H1 (cell line): ENCODE data around the gene PXK. TPM values are rescaled to one million over a fixed set of nuclear protein-coding genes. Genes with fewer than 3 reads are reported as not detected.

Experiments
- CHD1 ChIP-seq: IDR thresholded peaks from 2 replicates; pipeline ENCODE4 v1.6.1; 2012; ENCODE audit warnings: low read depth, low read length, improper control_type of control experiment
- NANOG ChIP-seq: IDR thresholded peaks from 2 replicates; pipeline ENCODE4 v1.6.1; 2011; ENCODE audit warnings: low read length, low read depth, mild to moderate bottlenecking, inconsistent platforms; ENCODE audit not compliant: insufficient read depth, poor library complexity, severe bottlenecking
- RXRA ChIP-seq: IDR thresholded peaks from 2 replicates; pipeline ENCODE4 v1.6.1; 2011; ENCODE audit warnings: low read depth, mild to moderate bottlenecking, low read length, moderate library complexity; ENCODE audit not compliant: insufficient read depth
- polyA plus RNA-seq, 7 experiments: library from polyadenylated mRNA; depleted of rRNA in 3 of 7; stranded (reverse) in 5 of 7; unstranded in 2 of 7; fragments of >200 nt in 5 of 7; fragments of 200-250 nt in 2 of 7; gene quantifications; 1 replicate in 5 of 7; 2 replicates in 1 of 7; 4 replicates in 1 of 7; pipeline versions ENCODE4 v1.2.1 to v1.2.3, GENCODE V29; 2011 to 2013; ENCODE audit warnings: missing spikeins in 2 of 7, mixed read lengths in 2 of 7
- total RNA-seq: library from RNA; stranded (reverse); fragmentation: NEBNext Ultra II Directional; extraction: Animal tissue kit (Norgen Biotek cat#: 25700); gene quantifications from 2 replicates; pipeline ENCODE4 v1.2.1, GENCODE V29; 2021

The PXK gene
- total and polyA plus RNA-seq, 2 of the 8 experiments (the other 6 are each of a cell fraction or from before 2014, with no cell fraction given), result 3.5 to 7.1 TPM

DNA sequence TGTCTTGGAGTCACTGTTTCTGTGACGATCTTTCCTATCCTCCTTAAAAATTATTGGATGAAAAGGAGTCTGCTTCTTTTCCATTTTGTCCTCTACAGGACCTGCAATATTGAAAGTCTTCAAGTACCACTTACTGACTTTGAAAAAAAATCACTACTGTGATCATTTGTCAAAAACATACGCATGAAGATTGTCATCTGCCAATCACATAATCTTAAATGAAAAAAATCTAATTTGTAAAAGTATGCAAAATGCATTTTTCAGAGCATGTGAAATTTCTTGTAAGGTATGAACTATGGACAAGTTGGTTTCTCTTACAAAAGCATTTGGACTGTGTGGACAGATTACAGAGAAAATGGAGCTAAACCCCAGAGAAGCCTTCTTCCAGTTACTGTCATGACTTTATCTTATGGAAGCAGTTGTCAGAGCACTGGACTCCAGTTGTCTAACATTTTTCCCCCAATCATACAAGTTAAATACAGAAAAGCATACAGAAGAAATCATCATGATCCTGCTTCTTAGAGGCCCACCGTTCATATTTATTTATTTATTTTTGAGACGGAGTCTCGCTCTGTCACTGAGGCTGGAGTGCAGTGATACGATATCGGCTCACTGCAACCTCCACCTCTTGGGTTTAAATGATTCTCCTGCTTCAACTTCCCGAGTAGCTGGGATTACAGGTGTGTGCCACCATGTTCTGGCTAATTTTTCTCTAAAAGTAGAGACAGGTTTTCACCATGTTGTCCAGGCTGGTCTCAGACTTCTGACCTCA, 3.4 kb upstream of the PXK start (continued):
- TF ChIP-seq CHD1 (no peak), NANOG (no peak), RXRA (no peak)
- TF ChIP-seq, all 59 proteins: peak for 0
